Liver (tissue), 9 donors: ENCODE data around the gene UBL4B. TPM values are rescaled to one million over a fixed set of nuclear protein-coding genes. Genes with fewer than 3 reads are reported as not detected.

Experiments
- DNase-seq: peaks from one replicate; pipeline ENCODE4 v3.0.0-alpha.2; 2017; ENCODE audit warnings: low spot score
- H3K27ac ChIP-seq, 2 donors: one replicate each; pipeline ENCODE4 v1.7.0; 2013; ENCODE audit warnings: inconsistent platforms in 2 of 2, low read length in 2 of 2, control low read depth in 1 of 2, low read depth in 1 of 2, mild to moderate bottlenecking in 1 of 2
- H3K27me3 ChIP-seq, 4 donors: one replicate each; pipeline versions ENCODE4 v1.6.1 to v1.7.0; 2013; ENCODE audit warnings: low read length in 3 of 4, inconsistent platforms in 1 of 4, mild to moderate bottlenecking in 1 of 4, moderate library complexity in 1 of 4; ENCODE audit not compliant: control insufficient read depth in 4 of 4, insufficient read depth in 4 of 4
- H3K36me3 ChIP-seq, 4 donors: one replicate each; pipeline versions ENCODE4 v1.6.1 to v1.7.0; 2013; ENCODE audit warnings: low read length in 3 of 4, mild to moderate bottlenecking in 3 of 4, low read depth in 1 of 4, moderate library complexity in 1 of 4; ENCODE audit not compliant: control insufficient read depth in 4 of 4, insufficient read depth in 3 of 4
- H3K4me1 ChIP-seq, 4 donors: one replicate each; pipeline versions ENCODE4 v1.6.1 to v1.7.0; 2013; ENCODE audit warnings: low read length in 3 of 4, mild to moderate bottlenecking in 3 of 4, moderate library complexity in 1 of 4; ENCODE audit not compliant: control insufficient read depth in 4 of 4, insufficient read depth in 4 of 4
- H3K4me3 ChIP-seq, 3 donors: one replicate each; pipeline versions ENCODE4 v1.6.1 to v1.7.0; 2013; ENCODE audit warnings: low read length in 3 of 3, control low read depth in 1 of 3, low read depth in 1 of 3, mild to moderate bottlenecking in 1 of 3
- H3K9ac ChIP-seq, 2 donors: one replicate each; pipeline ENCODE4 v1.7.0; 2013; ENCODE audit warnings: low read length in 2 of 2, mild to moderate bottlenecking in 2 of 2, moderate library complexity in 2 of 2, control low read depth in 1 of 2, low read depth in 1 of 2
- H3K9me3 ChIP-seq, 4 donors: one replicate each; pipeline versions ENCODE4 v1.6.1 to v1.7.0; 2013; ENCODE audit warnings: low read length in 3 of 4; ENCODE audit not compliant: control insufficient read depth in 4 of 4
- EGR1 ChIP-seq, 2 donors: IDR thresholded peaks; 2 replicates each; pipeline ENCODE4 v1.6.1; 2016 to 2018; ENCODE audit warnings: antibody characterized with exemption in 2 of 2, low read depth in 2 of 2
- FOXA1 ChIP-seq: IDR thresholded peaks from 2 replicates; pipeline ENCODE4 v1.6.1; 2016; ENCODE audit warnings: antibody characterized with exemption
- GABPA ChIP-seq, 2 donors: IDR thresholded peaks in 1 of 2; conservative IDR thresholded peaks in 1 of 2; 2 replicates each; pipeline ENCODE4 v1.6.1; 2016; ENCODE audit warnings: antibody characterized with exemption in 2 of 2, mild to moderate bottlenecking in 1 of 2, moderate library complexity in 1 of 2
- HNF4A ChIP-seq, 2 donors: conservative IDR thresholded peaks; 2 replicates each; pipeline ENCODE4 v1.6.1; 2016; ENCODE audit warnings: antibody characterized with exemption in 2 of 2, mild to moderate bottlenecking in 2 of 2
- HNF4G ChIP-seq: IDR thresholded peaks from 2 replicates; pipeline ENCODE4 v1.6.1; 2016; ENCODE audit warnings: antibody characterized with exemption
- JUND ChIP-seq, 2 donors: IDR thresholded peaks; 2 replicates each; pipeline ENCODE4 v1.6.1; 2016; ENCODE audit warnings: antibody characterized with exemption in 2 of 2
- NR2F2 ChIP-seq: IDR thresholded peaks from 2 replicates; pipeline ENCODE4 v1.6.1; 2016; ENCODE audit warnings: antibody characterized with exemption
- RAD21 ChIP-seq, 2 donors: IDR thresholded peaks; 2 replicates each; pipeline ENCODE4 v1.6.1; 2016; ENCODE audit warnings: antibody characterized with exemption in 2 of 2, mild to moderate bottlenecking in 2 of 2
- RXRA ChIP-seq, 2 donors: IDR thresholded peaks; 2 replicates each; pipeline ENCODE4 v1.6.1; 2017 to 2018; ENCODE audit warnings: antibody characterized with exemption in 2 of 2, mild to moderate bottlenecking in 1 of 2
- SP1 ChIP-seq: IDR thresholded peaks from 2 replicates; pipeline ENCODE4 v1.6.1; 2018; ENCODE audit warnings: antibody characterized with exemption, mild to moderate bottlenecking
- TAF1 ChIP-seq: conservative IDR thresholded peaks from 2 replicates; pipeline ENCODE4 v1.6.1; 2016; ENCODE audit warnings: antibody characterized with exemption, mild to moderate bottlenecking
- YY1 ChIP-seq: IDR thresholded peaks from 2 replicates; pipeline ENCODE4 v1.6.1; 2016; ENCODE audit warnings: antibody characterized with exemption, mild to moderate bottlenecking
- WGBS: extraction: QIAGEN DNeasy Blood & Tissue Kit; methylation state at CpG from one replicate; pipeline ENCODE4 v1.1.7; 2013; 5-methylcytosine and 5-hydroxymethylcytosine counted together
- polyA plus RNA-seq, 2 donors: library from polyadenylated mRNA; stranded (reverse) in 1 of 2; unstranded in 1 of 2; fragments of 200-250 nt in 1 of 2; fragments of >200 nt in 1 of 2; fragmentation: Nextera tagmentation in 1 of 2; extraction: Ambion mirVana in 1 of 2; gene quantifications; one replicate each; pipeline versions ENCODE4 v1.2.1 to v1.2.3, GENCODE V29; 2013 to 2015
- total RNA-seq, 2 donors: library from RNA; depleted of rRNA; stranded (reverse); fragments of >200 nt; gene quantifications; one replicate each; pipeline ENCODE4 v1.2.3, GENCODE V29; 2014
- TF ChIP-seq, protein P1 (sequence below): IDR thresholded peaks from 2 replicates; pipeline ENCODE4 v1.6.1; 2016; ENCODE audit warnings: antibody characterized with exemption
- TF ChIP-seq, protein P2 (sequence below): IDR thresholded peaks from 2 replicates; pipeline ENCODE4 v1.6.1; 2016; ENCODE audit warnings: antibody characterized with exemption, mild to moderate bottlenecking
- TF ChIP-seq, protein P3 (sequence below): IDR thresholded peaks from 2 replicates; pipeline ENCODE4 v1.6.1; 2016; ENCODE audit warnings: antibody characterized with exemption
- TF ChIP-seq, protein P4 (sequence below): IDR thresholded peaks from 2 replicates; pipeline ENCODE4 v1.6.1; 2016; ENCODE audit warnings: antibody characterized with exemption
- TF ChIP-seq, protein P5 (sequence below): fragments of 150-350 bp; IDR thresholded peaks from 2 replicates; pipeline ENCODE4 v1.5.1; 2017; ENCODE audit warnings: improper control_type of control experiment, low read depth, low read length; ENCODE audit not compliant: missing input control
- donor health status: healthy.
- donor health status: healthy.
- donor health status: healthy.
- donor health status: healthy.
- donor health status: healthy.

Gene UBL4B
- total and polyA plus RNA-seq, 4 donors, result not detected

DNA sequence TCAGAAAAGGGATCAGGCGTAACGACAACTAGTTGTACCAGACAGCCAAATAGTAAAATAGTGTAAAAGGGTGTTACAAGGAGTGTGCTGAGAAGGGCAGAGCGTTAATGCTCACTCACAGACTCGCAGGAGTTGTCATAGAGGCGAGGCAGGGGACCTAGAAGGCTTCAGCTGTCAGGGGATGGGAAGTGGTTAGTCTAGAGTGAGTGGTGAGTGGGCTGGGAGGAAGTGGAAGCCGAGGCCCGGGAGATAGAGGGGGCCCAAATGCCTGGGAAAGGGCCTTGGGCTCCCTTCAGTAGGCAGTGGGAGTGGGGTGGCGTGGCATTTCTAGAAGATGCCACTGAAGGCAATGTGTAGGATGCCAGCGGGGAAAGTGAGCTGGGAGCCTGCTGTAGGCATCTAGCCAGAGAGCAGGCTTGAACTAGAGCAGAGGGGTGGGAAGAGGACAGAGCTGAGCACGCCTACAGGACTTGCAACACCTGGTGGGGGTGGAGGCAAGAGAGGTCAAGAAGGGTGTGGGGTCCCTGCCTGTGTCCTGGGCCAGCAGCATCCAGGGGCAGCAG lies 48.4 kb downstream of the UBL4B start:
- WGBS, result 63% methylated on average over 10 of the region's 10 CpGs
- Histone ChIP-seq H3K9me3 (no peaks in the 10 kb centered on the region), H3K9ac (no peak overlapping the region), H3K27ac (no peak overlapping the region), H3K4me3 (no peak overlapping the region), H3K36me3 (no peaks in the 10 kb centered on the region), H3K4me1 (no peaks in the 10 kb centered on the region), H3K27me3 (peaks cover 0 to 3% (median 0%) of the 10 kb centered on the region in 4 donors)
- no peak for TF ChIP-seq EGR1 (IDR thresholded peaks at IDR 0.05; ENCODE audit: low read depth in 2 of 2)
- TF ChIP-seq HNF4A (conservative IDR thresholded peaks at IDR 0.05), result no peak
- TF ChIP-seq, protein P1, sequence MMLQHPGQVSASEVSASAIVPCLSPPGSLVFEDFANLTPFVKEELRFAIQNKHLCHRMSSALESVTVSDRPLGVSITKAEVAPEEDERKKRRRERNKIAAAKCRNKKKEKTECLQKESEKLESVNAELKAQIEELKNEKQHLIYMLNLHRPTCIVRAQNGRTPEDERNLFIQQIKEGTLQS, result no peak
- no peak for TF ChIP-seq YY1
- no peak for TF ChIP-seq JUND (IDR thresholded peaks at IDR 0.05)
- TF ChIP-seq GABPA (IDR thresholded peaks at IDR 0.05 in 1 of 2, conservative IDR thresholded peaks at IDR 0.05 in 1 of 2), result no peak
- no peak for TF ChIP-seq NR2F2
- no peak for TF ChIP-seq RXRA (IDR thresholded peaks at IDR 0.05)
- TF ChIP-seq, protein P2, sequence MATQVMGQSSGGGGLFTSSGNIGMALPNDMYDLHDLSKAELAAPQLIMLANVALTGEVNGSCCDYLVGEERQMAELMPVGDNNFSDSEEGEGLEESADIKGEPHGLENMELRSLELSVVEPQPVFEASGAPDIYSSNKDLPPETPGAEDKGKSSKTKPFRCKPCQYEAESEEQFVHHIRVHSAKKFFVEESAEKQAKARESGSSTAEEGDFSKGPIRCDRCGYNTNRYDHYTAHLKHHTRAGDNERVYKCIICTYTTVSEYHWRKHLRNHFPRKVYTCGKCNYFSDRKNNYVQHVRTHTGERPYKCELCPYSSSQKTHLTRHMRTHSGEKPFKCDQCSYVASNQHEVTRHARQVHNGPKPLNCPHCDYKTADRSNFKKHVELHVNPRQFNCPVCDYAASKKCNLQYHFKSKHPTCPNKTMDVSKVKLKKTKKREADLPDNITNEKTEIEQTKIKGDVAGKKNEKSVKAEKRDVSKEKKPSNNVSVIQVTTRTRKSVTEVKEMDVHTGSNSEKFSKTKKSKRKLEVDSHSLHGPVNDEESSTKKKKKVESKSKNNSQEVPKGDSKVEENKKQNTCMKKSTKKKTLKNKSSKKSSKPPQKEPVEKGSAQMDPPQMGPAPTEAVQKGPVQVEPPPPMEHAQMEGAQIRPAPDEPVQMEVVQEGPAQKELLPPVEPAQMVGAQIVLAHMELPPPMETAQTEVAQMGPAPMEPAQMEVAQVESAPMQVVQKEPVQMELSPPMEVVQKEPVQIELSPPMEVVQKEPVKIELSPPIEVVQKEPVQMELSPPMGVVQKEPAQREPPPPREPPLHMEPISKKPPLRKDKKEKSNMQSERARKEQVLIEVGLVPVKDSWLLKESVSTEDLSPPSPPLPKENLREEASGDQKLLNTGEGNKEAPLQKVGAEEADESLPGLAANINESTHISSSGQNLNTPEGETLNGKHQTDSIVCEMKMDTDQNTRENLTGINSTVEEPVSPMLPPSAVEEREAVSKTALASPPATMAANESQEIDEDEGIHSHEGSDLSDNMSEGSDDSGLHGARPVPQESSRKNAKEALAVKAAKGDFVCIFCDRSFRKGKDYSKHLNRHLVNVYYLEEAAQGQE, result no peak
- TF ChIP-seq SP1, result no peak
- no peak for TF ChIP-seq HNF4G
- TF ChIP-seq, protein P3, sequence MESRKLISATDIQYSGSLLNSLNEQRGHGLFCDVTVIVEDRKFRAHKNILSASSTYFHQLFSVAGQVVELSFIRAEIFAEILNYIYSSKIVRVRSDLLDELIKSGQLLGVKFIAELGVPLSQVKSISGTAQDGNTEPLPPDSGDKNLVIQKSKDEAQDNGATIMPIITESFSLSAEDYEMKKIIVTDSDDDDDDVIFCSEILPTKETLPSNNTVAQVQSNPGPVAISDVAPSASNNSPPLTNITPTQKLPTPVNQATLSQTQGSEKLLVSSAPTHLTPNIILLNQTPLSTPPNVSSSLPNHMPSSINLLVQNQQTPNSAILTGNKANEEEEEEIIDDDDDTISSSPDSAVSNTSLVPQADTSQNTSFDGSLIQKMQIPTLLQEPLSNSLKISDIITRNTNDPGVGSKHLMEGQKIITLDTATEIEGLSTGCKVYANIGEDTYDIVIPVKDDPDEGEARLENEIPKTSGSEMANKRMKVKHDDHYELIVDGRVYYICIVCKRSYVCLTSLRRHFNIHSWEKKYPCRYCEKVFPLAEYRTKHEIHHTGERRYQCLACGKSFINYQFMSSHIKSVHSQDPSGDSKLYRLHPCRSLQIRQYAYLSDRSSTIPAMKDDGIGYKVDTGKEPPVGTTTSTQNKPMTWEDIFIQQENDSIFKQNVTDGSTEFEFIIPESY, result no peak
- TF ChIP-seq TAF1, result no peak
- TF ChIP-seq, protein P4, sequence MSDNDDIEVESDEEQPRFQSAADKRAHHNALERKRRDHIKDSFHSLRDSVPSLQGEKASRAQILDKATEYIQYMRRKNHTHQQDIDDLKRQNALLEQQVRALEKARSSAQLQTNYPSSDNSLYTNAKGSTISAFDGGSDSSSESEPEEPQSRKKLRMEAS, result no peak
- no peak for TF ChIP-seq RAD21 (IDR thresholded peaks at IDR 0.05)
- TF ChIP-seq FOXA1, result no peak
- TF ChIP-seq, protein P5, sequence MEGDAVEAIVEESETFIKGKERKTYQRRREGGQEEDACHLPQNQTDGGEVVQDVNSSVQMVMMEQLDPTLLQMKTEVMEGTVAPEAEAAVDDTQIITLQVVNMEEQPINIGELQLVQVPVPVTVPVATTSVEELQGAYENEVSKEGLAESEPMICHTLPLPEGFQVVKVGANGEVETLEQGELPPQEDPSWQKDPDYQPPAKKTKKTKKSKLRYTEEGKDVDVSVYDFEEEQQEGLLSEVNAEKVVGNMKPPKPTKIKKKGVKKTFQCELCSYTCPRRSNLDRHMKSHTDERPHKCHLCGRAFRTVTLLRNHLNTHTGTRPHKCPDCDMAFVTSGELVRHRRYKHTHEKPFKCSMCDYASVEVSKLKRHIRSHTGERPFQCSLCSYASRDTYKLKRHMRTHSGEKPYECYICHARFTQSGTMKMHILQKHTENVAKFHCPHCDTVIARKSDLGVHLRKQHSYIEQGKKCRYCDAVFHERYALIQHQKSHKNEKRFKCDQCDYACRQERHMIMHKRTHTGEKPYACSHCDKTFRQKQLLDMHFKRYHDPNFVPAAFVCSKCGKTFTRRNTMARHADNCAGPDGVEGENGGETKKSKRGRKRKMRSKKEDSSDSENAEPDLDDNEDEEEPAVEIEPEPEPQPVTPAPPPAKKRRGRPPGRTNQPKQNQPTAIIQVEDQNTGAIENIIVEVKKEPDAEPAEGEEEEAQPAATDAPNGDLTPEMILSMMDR, result no peak
- DNase-seq, result no peak
